Heart left ventricle (tissue), 13 donors: Measurements from ENCODE around the gene NCLN.

Experiments used
- CTCF ChIP-seq, 12 donors: fragments of 200-600 bp; sonication (generic) in 4 of 12; IDR thresholded peaks; one replicate each; pipeline versions ENCODE4 v1.5.0 to v1.8.0; 2018 to 2022; ENCODE audit warnings: antibody characterized with exemption in 12 of 12, mild to moderate bottlenecking in 5 of 12
- POLR2A ChIP-seq, 2 donors: fragments of 450-650 bp; IDR thresholded peaks; one replicate each; pipeline ENCODE4 v1.6.1; 2017; ENCODE audit warnings: antibody characterized with exemption in 2 of 2, mild to moderate bottlenecking in 2 of 2, moderate library complexity in 2 of 2
- donor health status: ischemic (EF 13 %, LVEDD 7.1; RV severe dilation, severe dysfunction).
- donor health status: DM: no; HTN: yes; CAD: no.
- donor health status: DM: no; HTN: no; CAD: no.
- donor health status: ischemic (EF 25% LVEDD 6.9; RV normal size, moderate dysfunction).
- donor health status: ischemic (EF 25% LVEDD 5.7; RV mildly dilated, moderate dysfunction).
- donor health status: ischemic (EF 35%, LVEDD 5.7; RV mildly dilated, moderate dysfunction).
- donor health status: nonischemic (EF 11% LVEDD 7.7; RV severe dilation, severe dysfunction).
- donor health status: DM: yes; HTN: yes; CAD: no.
- donor health status: PGD.
- donor health status: ischemic (EF 29% LVEDD 5.4; RV normal size, mild dysfunction).
- donor health status: nonischemic (EF 23%, LVEDD 6.1; RV moderate dilation, normal function).

DNA sequence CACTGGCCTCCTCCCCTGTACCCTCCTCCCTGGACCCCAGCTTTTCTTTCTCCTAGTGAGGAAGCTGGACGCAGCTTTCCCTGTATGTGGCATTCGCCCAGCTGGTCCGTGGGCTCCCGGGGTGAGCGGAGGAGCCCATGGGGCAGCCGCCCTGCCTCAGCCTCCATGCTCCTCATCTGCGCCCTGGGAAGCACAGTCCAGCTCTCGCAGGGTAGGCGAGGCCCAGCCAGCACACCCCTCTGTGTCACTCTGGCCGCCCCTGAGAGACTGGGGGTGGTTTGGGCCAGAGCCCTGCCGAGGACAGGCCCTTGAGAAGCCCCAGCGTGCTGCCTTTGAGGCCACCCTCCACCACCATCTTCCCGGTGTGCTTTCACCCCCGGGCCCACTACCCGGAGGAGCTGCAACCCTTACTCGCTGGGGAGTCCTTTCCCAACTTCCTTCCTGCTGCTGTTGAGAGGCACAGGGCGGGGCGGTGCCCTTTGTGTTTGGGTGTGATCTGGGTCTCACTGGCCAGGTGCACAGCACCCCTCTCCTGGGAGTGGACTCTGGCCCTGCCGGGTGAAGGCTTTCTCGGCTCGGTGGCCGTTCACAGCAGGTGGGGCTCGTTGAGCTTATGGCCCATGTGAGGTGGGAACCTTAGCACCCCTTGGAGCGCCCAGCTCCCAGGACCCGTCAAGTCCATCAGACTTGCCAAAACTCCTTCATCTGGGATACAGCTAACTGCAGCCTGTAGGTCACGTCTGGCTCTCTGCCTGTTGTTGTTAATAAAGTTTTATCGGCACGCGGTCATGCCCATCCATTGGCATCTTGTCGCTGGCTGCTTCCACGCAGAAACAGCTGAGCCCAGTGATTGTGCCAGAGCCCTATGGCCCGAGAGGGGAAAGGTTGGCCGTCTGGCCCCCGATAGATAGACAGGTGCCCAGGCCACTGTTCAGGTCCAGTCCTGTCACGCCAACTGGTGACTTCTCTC lies 3.2 kb downstream of the NCLN start:
- TF ChIP-seq CTCF (IDR thresholded peaks at IDR 0.05) (no peak), POLR2A (IDR thresholded peaks at IDR 0.05) (no peak)
